GM19351 (cell line): ENCODE data around the gene POMGNT2.
A peak's percentile ranks its signal among the peaks of the same experiment; 100 is the strongest.

Experiments
- ATAC-seq: cut with Tn5 transposase; IDR thresholded peaks from one replicate; pipeline ENCODE4 v1.9.1; 2021; ENCODE audit warnings: mild to moderate bottlenecking, moderate library complexity; ENCODE audit not compliant: unreplicated experiment

Gene POMGNT2

DNA sequence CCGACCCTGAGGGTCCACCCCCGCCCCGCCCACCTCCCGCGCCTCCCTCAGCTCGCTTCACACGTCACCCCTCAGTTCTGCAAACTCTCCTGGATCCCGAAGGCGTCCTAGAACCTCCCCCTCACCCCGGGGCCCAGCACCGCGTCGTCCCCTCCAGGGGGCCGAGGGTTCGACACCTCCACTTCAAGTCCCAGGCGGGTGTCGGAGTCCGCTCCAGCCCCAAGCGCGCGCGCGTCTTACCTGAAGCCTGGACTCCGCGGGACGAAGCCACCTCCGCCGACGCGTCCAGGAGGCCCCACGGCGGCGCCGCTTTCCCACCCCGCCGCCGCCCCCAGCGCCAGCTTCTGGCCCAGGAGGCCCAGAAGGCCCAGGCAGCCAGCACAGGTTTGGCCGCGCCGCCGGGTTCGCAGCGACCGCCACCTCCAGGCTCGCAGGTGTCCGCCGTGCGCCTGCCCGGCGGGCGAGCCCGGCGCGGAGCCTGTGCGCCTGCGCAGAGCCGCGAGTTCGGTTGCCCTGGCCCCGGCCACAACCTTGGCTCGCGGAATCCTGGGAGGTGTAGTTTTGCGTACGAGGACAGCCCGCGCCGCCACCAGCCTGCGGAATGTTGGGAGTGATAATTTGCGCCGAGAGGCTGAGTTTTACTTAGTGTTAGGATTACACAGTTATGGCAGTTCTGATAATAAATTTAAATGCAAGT lies at the start of gene POMGNT2:
POMGNT2 (minus strand) TSS at position 484 of the 697 bp plus-strand sequence. CDS start 24,648 bp downstream, outside the sequence.
- peak; percentile 98 for ATAC-seq

DNA sequence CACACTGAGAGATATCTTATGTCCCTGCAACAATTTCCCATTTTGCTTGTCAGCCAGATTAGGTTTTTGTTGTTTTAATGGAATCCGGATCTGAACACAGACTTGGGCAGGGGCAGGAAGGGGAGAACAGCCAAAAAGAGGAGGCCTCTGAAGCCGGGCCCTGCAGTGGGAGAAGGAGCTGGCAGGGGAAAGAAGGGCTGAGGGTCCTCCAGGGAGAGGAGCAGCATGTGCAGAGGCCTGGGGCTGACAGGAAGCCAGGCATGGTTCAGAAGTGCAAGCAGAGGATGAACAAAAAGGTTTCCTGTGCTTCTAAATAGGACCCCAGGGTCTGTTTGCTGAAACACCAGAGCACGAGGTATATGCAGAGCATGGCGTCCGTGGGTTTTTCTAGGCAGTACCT lies 49.1 kb upstream of the POMGNT2 start:
- ATAC-seq: no peak

- ATAC-seq: no peak
These were observed 47.6 kb upstream of the POMGNT2 start for GRCh38 chr3:43153216-43154083.

- no peak for ATAC-seq
These were observed 46.8 kb upstream of the POMGNT2 start for GRCh38 chr3:43152649-43153048.

GRCh38 chr3:43148033-43148432 lies 42.2 kb upstream of the POMGNT2 start:
- ATAC-seq: no peak

DNA sequence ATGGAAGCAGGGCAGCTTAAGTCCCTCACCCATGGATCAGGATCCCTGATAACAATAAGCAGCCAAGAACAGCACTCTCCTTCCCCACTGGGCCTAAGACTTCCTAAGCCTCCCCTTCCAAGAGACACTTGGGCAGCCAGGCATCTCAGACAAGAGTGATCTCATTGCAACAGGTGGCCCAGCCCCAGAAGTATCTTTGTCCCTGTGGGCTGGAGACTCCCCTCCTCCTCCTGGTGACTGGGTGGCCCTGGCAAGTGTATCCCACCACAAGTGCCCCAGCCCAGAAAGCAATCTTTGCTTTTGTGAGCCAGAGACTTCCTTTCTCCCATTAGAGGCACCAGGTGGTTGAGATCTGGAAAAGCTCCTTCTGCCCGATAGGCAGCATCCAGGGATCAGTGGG lies 40.7 kb upstream of the POMGNT2 start:
- ATAC-seq: no peak

DNA sequence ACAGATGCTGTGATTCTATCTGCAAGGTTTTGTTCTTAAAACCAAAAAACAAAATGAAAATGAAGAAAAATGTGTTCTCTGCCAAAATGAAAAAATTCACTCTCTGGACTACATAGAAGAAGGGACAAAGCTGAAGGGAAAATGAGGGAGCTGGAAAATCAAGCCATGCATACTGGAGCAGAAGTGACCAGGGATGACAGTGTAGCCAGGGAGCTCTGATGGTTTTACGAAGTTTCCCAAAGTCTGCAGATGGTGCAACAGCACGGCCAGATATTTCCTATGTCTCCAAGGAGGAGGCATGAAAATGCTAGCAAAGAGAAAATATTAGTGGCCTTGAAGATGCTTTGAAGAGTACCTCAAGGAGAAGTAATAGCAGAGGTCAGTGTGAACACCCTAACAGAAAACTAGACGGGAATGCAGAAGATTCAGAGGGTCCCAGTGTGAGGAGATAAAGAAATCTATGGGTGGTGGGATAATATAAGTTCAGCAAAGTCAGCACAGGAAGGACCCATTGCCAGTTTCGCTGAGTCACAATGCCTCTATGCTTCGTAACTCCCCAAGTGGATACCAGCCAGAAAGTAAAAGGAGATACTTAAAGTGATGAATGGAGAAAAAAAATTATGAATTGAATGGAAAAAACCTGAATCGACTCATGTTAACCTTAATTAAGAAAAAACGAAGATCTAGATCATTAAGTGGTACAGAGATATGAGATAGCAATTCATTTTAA lies 39.0 kb upstream of the POMGNT2 start:
- ATAC-seq: no peak

GRCh38 chr3:43142472-43142871 lies 36.6 kb upstream of the POMGNT2 start:
- no peak for ATAC-seq

- ATAC-seq: no peak
These were observed 32.8 kb upstream of the POMGNT2 start for GRCh38 chr3:43138488-43139231.

GRCh38 chr3:43132870-43133636 lies 27.2 kb upstream of the POMGNT2 start:
- ATAC-seq: no peak

- ATAC-seq: no peak
These were observed 26.3 kb upstream of the POMGNT2 start for GRCh38 chr3:43132193-43132592.

- no peak for ATAC-seq
These were observed 22.6 kb upstream of the POMGNT2 start for GRCh38 chr3:43128464-43128863.

DNA sequence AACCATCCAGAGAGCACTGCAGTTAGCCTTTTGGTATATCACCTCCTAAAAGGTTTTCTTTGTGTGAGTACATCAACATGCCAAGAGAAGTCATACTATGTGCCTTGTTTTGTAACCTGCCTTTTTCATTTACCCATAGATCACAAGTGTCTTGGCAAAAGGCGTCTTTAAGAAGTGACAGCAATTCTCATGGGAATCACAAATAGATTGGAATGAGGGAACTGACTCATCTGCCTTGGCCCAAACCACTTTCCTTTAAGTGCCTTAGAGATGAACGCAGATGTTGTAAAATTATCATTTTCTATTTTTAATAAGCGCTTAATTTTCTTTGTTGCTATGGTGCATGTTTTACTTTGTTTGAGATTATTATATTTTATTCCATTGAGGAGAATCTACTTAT lies 20.7 kb upstream of the POMGNT2 start:
- no peak for ATAC-seq

DNA sequence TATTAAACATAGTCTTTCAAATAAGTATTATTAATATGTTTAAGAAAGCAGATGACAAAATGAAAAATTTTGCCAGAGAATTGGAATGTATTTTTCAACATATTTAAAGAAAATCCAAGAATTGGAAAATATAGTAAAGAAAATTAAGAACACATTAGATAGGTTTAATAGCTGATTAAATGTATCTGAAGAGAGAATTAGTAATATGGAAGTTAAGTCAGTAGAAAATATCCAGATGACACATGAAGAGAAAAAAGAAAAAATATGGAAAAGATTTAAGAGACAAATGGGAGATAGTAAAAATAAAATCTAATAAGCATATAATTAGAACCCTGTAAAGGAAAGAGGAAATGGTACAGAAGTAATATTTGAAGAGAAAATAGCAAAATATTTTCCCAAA lies 18.0 kb upstream of the POMGNT2 start:
- no peak for ATAC-seq

DNA sequence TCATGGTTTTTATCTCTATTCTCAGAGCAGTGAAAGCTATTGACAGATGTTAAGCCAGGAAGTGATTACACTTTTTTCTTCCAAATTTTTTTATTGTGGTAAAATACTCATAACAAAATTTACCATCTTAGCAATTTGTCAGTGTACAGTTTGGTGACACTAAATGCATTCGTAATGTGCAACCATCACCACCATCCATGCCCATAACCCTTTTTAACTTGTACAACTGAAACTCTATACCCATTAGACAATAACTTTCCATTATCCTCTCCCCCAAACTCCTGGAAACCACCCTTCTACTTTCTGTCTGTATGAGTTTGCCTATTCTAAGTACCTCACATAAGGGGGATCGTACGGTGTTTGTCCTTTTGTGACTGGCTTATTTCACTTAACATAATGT lies 15.1 kb upstream of the POMGNT2 start:
- no peak for ATAC-seq

DNA sequence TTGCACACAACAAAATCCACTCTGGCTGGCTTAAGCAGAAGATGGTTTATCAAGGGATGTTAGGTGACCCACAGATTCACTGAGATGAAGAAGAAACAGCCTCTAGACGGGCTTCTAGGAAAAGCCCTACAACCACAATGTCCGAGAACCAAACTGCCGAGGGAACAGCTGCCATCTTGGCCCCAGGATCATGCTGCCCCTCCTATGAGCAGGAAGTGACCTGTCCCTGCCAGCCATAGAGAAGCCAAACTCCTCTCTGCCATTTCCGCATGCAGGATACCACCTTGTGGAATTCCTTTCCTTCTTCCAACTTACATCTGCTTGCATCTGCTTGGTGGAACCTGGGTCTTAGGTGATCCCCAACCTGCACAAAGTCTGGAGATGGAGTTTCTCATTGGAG lies 11.4 kb upstream of the POMGNT2 start:
- ATAC-seq: no peak

GRCh38 chr3:43113671-43114070 lies 7.8 kb upstream of the POMGNT2 start:
- no peak for ATAC-seq

DNA sequence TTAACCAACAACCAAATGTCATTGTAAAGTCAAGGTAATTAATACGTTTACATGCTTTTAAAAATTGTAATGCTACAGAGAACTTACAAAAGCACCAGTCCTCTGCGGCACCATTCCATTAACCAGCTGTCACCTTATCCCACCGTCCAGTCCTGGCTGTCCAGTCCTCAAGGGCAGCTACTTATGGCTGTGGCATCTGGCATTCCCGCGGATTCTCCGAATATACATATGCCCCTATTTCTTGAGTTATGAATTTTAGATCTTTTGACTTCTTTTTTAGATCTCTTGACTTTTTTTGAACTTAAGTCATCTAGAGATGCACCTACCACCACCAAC lies 382 bp upstream of the POMGNT2 start:
- ATAC-seq: no peak

GRCh38 chr3:43104660-43105595 lies 951 bp downstream of the POMGNT2 start:
- ATAC-seq: no peak
